RWPE2 (cell line): ENCODE results near the gene DBR1.

Source experiments
- ATAC-seq: fragments of 200-7000 bp; cut with Tn5 transposase; 3 replicates; pipeline ENCODE4 v1.9.1; 2021; ENCODE audit warnings: low read depth
- DNase-seq: peaks from one replicate; pipeline ENCODE4 v3.0.0-alpha.2; 2020; ENCODE audit warnings: low spot score
- H3K27ac ChIP-seq: fragments of 450-650 bp; 2 replicates; pipeline ENCODE4 v1.5.1; 2017; ENCODE audit warnings: mild to moderate bottlenecking; ENCODE audit not compliant: poor library complexity, severe bottlenecking
- H3K27me3 ChIP-seq: fragments of 250-450 bp; sonication (Bioruptor Pico); 2 replicates; pipeline ENCODE4 v1.5.1; 2021; ENCODE audit warnings: mild to moderate bottlenecking, moderate library complexity; ENCODE audit not compliant: insufficient read depth, poor library complexity, severe bottlenecking
- H3K36me3 ChIP-seq: fragments of 250-450 bp; sonication (Bioruptor Pico); 2 replicates; pipeline ENCODE4 v1.5.1; 2020; ENCODE audit warnings: low read depth, mild to moderate bottlenecking, moderate library complexity
- H3K4me1 ChIP-seq: fragments of 250-450 bp; sonication (Bioruptor Pico); 2 replicates; pipeline ENCODE4 v1.5.1; 2021; ENCODE audit warnings: mild to moderate bottlenecking, moderate library complexity; ENCODE audit not compliant: insufficient read depth, poor library complexity, severe bottlenecking
- H3K4me3 ChIP-seq: fragments of 250-450 bp; sonication (Bioruptor Pico); 2 replicates; pipeline ENCODE4 v1.5.1; 2021; ENCODE audit warnings: mild to moderate bottlenecking, moderate library complexity; ENCODE audit not compliant: severe bottlenecking
- H3K9me3 ChIP-seq: fragments of 250-450 bp; sonication (Bioruptor Pico); 2 replicates; pipeline ENCODE4 v1.5.1; 2021; ENCODE audit warnings: mild to moderate bottlenecking, moderate library complexity; ENCODE audit not compliant: severe bottlenecking
- TF ChIP-seq, protein P1 (sequence below): fragments of 450-650 bp; IDR thresholded peaks from one replicate; pipeline ENCODE4 v1.5.1; 2017; ENCODE audit warnings: mild to moderate bottlenecking, moderate library complexity; ENCODE audit not compliant: poor library complexity, severe bottlenecking

The DBR1 gene

GRCh38 chr3:138136201-138136600 lies 38.5 kb downstream of the DBR1 start:
- ATAC-seq: no peak
- H3K36me3 ChIP-seq: no peaks in the 10 kb centered on the region
- H3K27ac ChIP-seq: no peak overlapping the region
- H3K4me3 ChIP-seq: no peak overlapping the region
- H3K27me3 ChIP-seq: no peaks in the 10 kb centered on the region
- no peaks in the 10 kb centered on the region for H3K4me1 ChIP-seq
- no peaks in the 10 kb centered on the region for H3K9me3 ChIP-seq
- DNase-seq: no peak
- TF ChIP-seq, protein P1, sequence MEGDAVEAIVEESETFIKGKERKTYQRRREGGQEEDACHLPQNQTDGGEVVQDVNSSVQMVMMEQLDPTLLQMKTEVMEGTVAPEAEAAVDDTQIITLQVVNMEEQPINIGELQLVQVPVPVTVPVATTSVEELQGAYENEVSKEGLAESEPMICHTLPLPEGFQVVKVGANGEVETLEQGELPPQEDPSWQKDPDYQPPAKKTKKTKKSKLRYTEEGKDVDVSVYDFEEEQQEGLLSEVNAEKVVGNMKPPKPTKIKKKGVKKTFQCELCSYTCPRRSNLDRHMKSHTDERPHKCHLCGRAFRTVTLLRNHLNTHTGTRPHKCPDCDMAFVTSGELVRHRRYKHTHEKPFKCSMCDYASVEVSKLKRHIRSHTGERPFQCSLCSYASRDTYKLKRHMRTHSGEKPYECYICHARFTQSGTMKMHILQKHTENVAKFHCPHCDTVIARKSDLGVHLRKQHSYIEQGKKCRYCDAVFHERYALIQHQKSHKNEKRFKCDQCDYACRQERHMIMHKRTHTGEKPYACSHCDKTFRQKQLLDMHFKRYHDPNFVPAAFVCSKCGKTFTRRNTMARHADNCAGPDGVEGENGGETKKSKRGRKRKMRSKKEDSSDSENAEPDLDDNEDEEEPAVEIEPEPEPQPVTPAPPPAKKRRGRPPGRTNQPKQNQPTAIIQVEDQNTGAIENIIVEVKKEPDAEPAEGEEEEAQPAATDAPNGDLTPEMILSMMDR: no peak

GRCh38 chr3:138135833-138136194 lies 38.9 kb downstream of the DBR1 start:
- no peak overlapping the region for H3K4me3 ChIP-seq
- H3K27me3 ChIP-seq: no peaks in the 10 kb centered on the region
- DNase-seq (no peak), ATAC-seq (no peak)
- no peaks in the 10 kb centered on the region for H3K36me3 ChIP-seq
- no peak overlapping the region for H3K27ac ChIP-seq
- no peaks in the 10 kb centered on the region for H3K4me1 ChIP-seq
- H3K9me3 ChIP-seq: no peaks in the 10 kb centered on the region
- TF ChIP-seq, protein P1: no peak

DNA sequence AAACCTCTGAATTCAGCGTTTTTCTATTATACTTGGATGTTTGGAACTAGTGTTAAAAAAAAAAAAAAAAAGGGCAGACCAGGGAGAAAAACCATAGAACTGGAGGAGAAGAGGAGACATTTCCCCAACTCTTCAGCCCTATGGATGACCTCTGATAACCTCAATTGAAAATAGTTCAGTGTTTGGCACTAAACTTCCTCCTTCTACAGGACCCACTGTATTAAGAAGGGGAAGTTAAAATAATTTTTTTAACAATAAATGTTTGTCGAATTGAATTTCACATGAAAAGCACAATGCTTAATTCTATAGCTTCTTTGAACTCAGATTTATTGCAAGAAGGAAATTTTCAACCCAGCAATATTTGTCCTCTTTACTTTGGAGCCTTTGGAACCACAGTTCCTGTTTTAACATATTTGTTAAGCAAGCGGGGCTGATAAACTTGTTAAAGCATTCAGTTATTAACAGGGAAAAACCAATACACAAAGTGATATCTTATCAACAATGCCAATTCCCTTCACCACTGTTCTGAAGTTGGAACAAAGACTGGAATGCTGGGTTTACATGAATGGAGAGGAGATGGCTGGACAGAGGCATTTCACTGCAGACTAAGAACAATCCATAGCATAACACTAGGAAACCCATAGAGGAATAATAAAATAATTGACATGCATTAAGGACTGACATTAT lies 39.4 kb downstream of the DBR1 start:
- Histone ChIP-seq H3K27me3 (no peaks in the 10 kb centered on the region), H3K27ac (no peak overlapping the region), H3K36me3 (no peaks in the 10 kb centered on the region), H3K9me3 (no peaks in the 10 kb centered on the region), H3K4me1 (no peaks in the 10 kb centered on the region), H3K4me3 (no peak overlapping the region)
- DNase-seq (no peak), ATAC-seq (no peak)
- TF ChIP-seq, protein P1: no peak

GRCh38 chr3:138132239-138132638 lies 42.5 kb downstream of the DBR1 start, which contains the start of gene A4GNT:
Gene A4GNT (minus strand): TSS chr3:138132390. CDS start chr3:138131256, 1,134 bp downstream.
- Histone ChIP-seq H3K27ac (no peak within 1 kb of the TSS), H3K36me3 (no peaks in the 10 kb centered on the region), H3K9me3 (no peaks in the 10 kb centered on the region), H3K4me3 (no peak within 1 kb of the TSS), H3K4me1 (no peaks in the 10 kb centered on the region), H3K27me3 (no peaks in the 10 kb centered on the region)
- ATAC-seq (no peak), DNase-seq (no peak)
- TF ChIP-seq, protein P1: no peak

GRCh38 chr3:138127636-138128365 lies 46.9 kb downstream of the DBR1 start:
- H3K4me3 ChIP-seq: no peak overlapping the region
- DNase-seq (no peak), ATAC-seq (no peak)
- no peak overlapping the region for H3K27ac ChIP-seq
- H3K27me3 ChIP-seq: no peaks in the 10 kb centered on the region
- H3K4me1 ChIP-seq: no peaks in the 10 kb centered on the region
- no peaks in the 10 kb centered on the region for H3K9me3 ChIP-seq
- H3K36me3 ChIP-seq: no peaks in the 10 kb centered on the region
- TF ChIP-seq, protein P1: no peak
